Fibroblast of lung (primary cell): ENCODE results near the gene ALKBH6. TPM values are rescaled to one million over a fixed set of nuclear protein-coding genes. Genes with fewer than 3 reads are reported as not detected.

Source experiments
- DNase-seq, 2 donors: peaks; one replicate each; pipeline versions ENCODE4 v3.0.0 to v3.0.0-alpha.2; 2010; ENCODE audit warnings: low read depth in 2 of 2
- H2AFZ ChIP-seq: 2 replicates; pipeline ENCODE4 v1.5.1; 2012; ENCODE audit warnings: low read length, control low read depth, inconsistent platforms
- H3K27ac ChIP-seq: 2 replicates; pipeline ENCODE4 v1.5.1; 2011; ENCODE audit warnings: low read length, control low read depth; ENCODE audit not compliant: insufficient read depth
- H3K27me3 ChIP-seq: 2 replicates; pipeline ENCODE4 v1.5.1; 2011; ENCODE audit warnings: mild to moderate bottlenecking, low read length; ENCODE audit not compliant: control insufficient read depth, insufficient read depth
- H3K36me3 ChIP-seq: 2 replicates; pipeline ENCODE4 v1.5.1; 2011; ENCODE audit warnings: low read length; ENCODE audit not compliant: control insufficient read depth, insufficient read depth
- H3K4me1 ChIP-seq: 2 replicates; pipeline ENCODE4 v1.5.1; 2011; ENCODE audit warnings: low read length; ENCODE audit not compliant: control insufficient read depth, insufficient read depth; ENCODE audit errors: extremely low read depth
- H3K4me2 ChIP-seq: 2 replicates; pipeline ENCODE4 v1.5.1; 2011; ENCODE audit warnings: low read length, control low read depth; ENCODE audit not compliant: insufficient read depth; ENCODE audit errors: extremely low read depth
- H3K4me3 ChIP-seq, 4 experiments: fragments of 200-600 bp in 1 of 4; sonication (generic) in 1 of 4; replicated peaks in 1 of 4; 2 replicates each; pipeline ENCODE4 v1.5.1; 2011 to 2016; ENCODE audit warnings: low read length in 4 of 4, low read depth in 3 of 4, mild to moderate bottlenecking in 3 of 4, control low read depth in 2 of 4, inconsistent platforms in 1 of 4, mixed read lengths in 1 of 4; ENCODE audit not compliant: insufficient read depth in 1 of 4; ENCODE audit errors: control extremely low read depth in 1 of 4
- H3K79me2 ChIP-seq: 2 replicates; pipeline ENCODE4 v1.5.1; 2012; ENCODE audit warnings: mild to moderate bottlenecking, low read length, inconsistent platforms; ENCODE audit not compliant: control insufficient read depth, insufficient read depth
- H3K9ac ChIP-seq: 2 replicates; pipeline ENCODE4 v1.5.1; 2011; ENCODE audit warnings: mild to moderate bottlenecking, low read length, control low read depth; ENCODE audit not compliant: insufficient read depth
- H3K9me3 ChIP-seq: 2 replicates; pipeline ENCODE4 v1.5.1; 2012; ENCODE audit warnings: low read depth, low read length; ENCODE audit not compliant: control insufficient read depth, insufficient read depth
- H4K20me1 ChIP-seq: 2 replicates; pipeline ENCODE4 v1.5.1; 2011; ENCODE audit warnings: low read length; ENCODE audit not compliant: control insufficient read depth, insufficient read depth; ENCODE audit errors: extremely low read depth
- EZH2 ChIP-seq: IDR thresholded peaks from 2 replicates; pipeline ENCODE4 v1.5.1; 2012; ENCODE audit warnings: low read length, control low read depth, mild to moderate bottlenecking; ENCODE audit errors: missing control alignments
- polyA plus RNA-seq, 2 donors: library from polyadenylated mRNA; depleted of rRNA in 1 of 2; stranded (reverse) in 1 of 2; unstranded in 1 of 2; fragments of >200 nt; gene quantifications; 2 replicates each; pipeline ENCODE4 v1.2.1, GENCODE V29; 2011 to 2012; ENCODE audit warnings: missing spikeins in 1 of 2
- total RNA-seq: library from RNA; depleted of rRNA; stranded (reverse); fragments of >200 nt; gene quantifications from 2 replicates; pipeline ENCODE4 v1.2.1, GENCODE V29; 2014
- TF ChIP-seq, protein P1 (sequence below), 2 donors: IDR thresholded peaks in 1 of 2; conservative IDR thresholded peaks in 1 of 2; 1 replicate in 1 of 2; 2 replicates in 1 of 2; pipeline ENCODE4 v1.5.1; 2011 to 2012; ENCODE audit warnings: low read length in 2 of 2, control low read depth in 1 of 2, inconsistent platforms in 1 of 2, low read depth in 1 of 2, mild to moderate bottlenecking in 1 of 2

ALKBH6 gene
- total and polyA plus RNA-seq, 2 donors (not counting 1 experiment from before 2014, with no cell fraction given), result 19.5 to 20.1 TPM

DNA sequence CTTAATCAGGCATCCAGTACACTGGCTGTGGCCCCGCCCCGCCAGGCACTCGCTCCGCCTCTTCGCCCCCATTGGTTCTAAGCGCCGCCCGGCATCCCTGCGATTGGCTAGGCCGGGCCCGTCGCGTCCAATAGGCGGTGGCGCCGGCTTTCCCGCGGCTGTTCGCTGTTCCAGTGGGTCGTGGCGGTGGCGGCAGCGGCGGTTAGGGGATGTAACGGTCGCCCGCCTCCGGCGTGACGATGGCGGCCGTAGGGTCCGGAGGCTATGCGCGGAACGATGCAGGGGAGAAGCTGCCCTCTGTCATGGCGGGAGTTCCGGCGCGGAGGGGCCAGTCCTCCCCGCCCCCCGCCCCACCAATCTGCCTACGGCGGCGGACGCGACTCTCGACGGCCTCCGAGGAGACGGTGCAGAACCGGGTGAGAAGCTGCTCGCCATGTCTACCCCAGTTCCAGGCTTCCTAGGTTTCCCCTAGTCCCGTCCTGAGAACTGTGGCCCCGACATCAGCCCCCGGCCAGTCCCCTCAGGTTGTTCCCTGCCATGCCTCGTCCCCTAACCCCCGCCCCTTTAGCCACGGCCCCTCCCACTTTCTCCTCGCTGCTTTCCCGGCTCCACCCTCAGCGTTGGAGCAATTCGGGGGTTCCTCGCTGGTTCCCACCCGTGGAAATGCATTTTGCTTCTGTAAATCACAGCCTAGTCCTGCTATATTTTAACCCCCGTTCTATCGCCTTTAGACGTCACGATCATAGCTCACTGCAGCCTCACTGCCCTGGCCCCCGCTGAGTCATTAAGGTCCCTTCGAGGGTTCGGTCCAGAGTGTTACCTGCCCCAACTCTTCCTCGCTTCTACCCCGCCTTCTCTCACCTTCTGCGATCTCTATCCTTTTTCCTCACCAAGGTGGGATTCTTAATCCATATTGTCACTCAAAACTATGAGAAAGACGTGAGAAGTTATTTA is 41.0 kb upstream of the ALKBH6 start, which contains the start of gene WDR62:
Gene WDR62, plus strand, starts transcription at position 165 of the 954 bp plus-strand sequence. Its CDS starts 75 bp downstream, at position 240.
- Histone ChIP-seq H3K27ac (peak within 1 kb of the TSS; percentile 92), H3K4me3 (peak within 1 kb of the TSS; percentile 67 to 81 (median 78)), H4K20me1 (no peaks in the 10 kb centered on the region), H3K79me2 (peaks cover 28% of the 10 kb centered on the region), H3K36me3 (peaks cover under 1% of the 10 kb centered on the region), H3K9ac (peak within 1 kb of the TSS; percentile 71), H3K9me3 (no peaks in the 10 kb centered on the region), H3K4me1 (peaks cover 3% of the 10 kb centered on the region), H2AFZ (peak within 1 kb of the TSS; percentile 84), H3K27me3 (no peaks in the 10 kb centered on the region), H3K4me2 (peak within 1 kb of the TSS; percentile 98)
- TF ChIP-seq, protein P1, sequence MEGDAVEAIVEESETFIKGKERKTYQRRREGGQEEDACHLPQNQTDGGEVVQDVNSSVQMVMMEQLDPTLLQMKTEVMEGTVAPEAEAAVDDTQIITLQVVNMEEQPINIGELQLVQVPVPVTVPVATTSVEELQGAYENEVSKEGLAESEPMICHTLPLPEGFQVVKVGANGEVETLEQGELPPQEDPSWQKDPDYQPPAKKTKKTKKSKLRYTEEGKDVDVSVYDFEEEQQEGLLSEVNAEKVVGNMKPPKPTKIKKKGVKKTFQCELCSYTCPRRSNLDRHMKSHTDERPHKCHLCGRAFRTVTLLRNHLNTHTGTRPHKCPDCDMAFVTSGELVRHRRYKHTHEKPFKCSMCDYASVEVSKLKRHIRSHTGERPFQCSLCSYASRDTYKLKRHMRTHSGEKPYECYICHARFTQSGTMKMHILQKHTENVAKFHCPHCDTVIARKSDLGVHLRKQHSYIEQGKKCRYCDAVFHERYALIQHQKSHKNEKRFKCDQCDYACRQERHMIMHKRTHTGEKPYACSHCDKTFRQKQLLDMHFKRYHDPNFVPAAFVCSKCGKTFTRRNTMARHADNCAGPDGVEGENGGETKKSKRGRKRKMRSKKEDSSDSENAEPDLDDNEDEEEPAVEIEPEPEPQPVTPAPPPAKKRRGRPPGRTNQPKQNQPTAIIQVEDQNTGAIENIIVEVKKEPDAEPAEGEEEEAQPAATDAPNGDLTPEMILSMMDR (conservative IDR thresholded peaks at IDR 0.05 in 1 of 2, IDR thresholded peaks at IDR 0.05 in 1 of 2; ENCODE audit: low read depth in 1 of 2, low read length in 2 of 2), result no peak
- TF ChIP-seq EZH2, result no peak
- DNase-seq, result peak in 1 of 2 donors; percentile 87

DNA sequence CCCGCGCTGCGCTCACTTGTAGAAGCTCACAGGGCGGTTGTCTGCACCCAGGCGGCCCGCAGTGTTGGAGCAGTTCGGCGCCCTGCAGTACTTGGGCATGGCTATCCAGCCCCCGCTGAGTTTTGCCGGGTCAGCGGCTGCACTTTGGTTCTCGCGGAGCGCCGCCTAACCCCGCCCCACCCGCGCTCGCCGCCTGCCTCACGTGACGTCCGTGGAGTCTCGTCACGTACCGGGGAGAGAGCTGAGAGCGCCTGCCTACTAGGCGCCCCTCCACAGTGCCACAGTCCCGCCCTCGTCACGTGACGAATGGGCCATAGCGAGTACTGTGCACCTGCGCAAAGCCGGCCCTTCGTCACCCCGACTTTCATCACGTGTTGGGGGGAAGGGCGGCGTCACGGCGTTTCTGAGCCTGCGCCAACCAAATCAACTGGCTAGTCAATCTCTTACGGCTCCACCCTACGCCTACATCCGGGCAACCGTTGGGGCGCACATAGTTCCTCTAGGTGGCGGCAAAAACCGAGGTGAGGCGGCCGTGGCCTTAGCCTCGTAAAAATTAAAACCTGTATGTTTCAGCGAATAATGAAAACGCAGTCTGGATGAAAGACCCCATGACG is 40.2 kb upstream of the ALKBH6 start, which contains the start of gene THAP8:
Gene THAP8, minus strand, starts transcription at position 167 of the 614 bp plus-strand sequence. Its CDS starts 68 bp downstream, at position 99.
- Histone ChIP-seq H3K4me2 (peak within 1 kb of the TSS; percentile 98), H2AFZ (peak within 1 kb of the TSS; percentile 84), H4K20me1 (no peaks in the 10 kb centered on the region), H3K27ac (peak within 1 kb of the TSS; percentile 92), H3K36me3 (no peaks in the 10 kb centered on the region), H3K4me1 (peaks cover 3% of the 10 kb centered on the region), H3K9me3 (no peaks in the 10 kb centered on the region), H3K79me2 (peaks cover 28% of the 10 kb centered on the region), H3K27me3 (no peaks in the 10 kb centered on the region), H3K4me3 (peak within 1 kb of the TSS; percentile 67 to 81 (median 78)), H3K9ac (peak within 1 kb of the TSS; percentile 71)
- TF ChIP-seq EZH2, result no peak
- TF ChIP-seq, protein P1 (conservative IDR thresholded peaks at IDR 0.05 in 1 of 2, IDR thresholded peaks at IDR 0.05 in 1 of 2; ENCODE audit: low read depth in 1 of 2, low read length in 2 of 2), result peak; percentile 35 to 53
- peak; percentile 98 to 99 for DNase-seq

DNA sequence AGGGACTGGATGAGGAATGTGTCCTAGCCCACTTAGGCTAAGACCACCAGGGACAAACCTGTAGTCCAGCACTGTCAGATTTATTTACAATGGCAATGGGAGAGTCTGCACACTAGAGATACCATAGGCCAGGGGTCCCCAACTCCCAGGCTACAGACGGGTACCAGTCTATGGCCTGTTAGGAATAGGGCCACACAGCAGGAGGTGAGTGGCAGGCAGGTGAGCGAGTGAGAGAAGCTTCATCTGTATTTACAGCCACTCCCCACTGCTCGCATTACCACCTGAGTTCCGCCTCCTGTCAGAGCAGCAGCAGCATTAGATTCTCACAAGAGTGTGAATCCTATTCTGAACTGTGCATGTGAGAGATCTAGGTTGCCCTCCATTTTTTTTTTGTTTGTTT is 37.6 kb upstream of the ALKBH6 start:
- H3K79me2 ChIP-seq, result peaks cover 14% of the 10 kb centered on the region
- DNase-seq, result no peak
- no peak overlapping the region for H3K27ac ChIP-seq

More for the DNA sequence above, 37.6 kb upstream of the ALKBH6 start:
- H3K9ac ChIP-seq, result no peak overlapping the region
- no peaks in the 10 kb centered on the region for H3K27me3 ChIP-seq
- no peak overlapping the region for H3K4me2 ChIP-seq
- H2AFZ ChIP-seq, result no peak overlapping the region
- H3K4me1 ChIP-seq, result peaks cover 3% of the 10 kb centered on the region
- no peaks in the 10 kb centered on the region for H3K9me3 ChIP-seq
- no peaks in the 10 kb centered on the region for H3K36me3 ChIP-seq
- TF ChIP-seq EZH2, result no peak
- TF ChIP-seq, protein P1 (conservative IDR thresholded peaks at IDR 0.05 in 1 of 2, IDR thresholded peaks at IDR 0.05 in 1 of 2; ENCODE audit: low read depth in 1 of 2, low read length in 2 of 2), result no peak
- H4K20me1 ChIP-seq, result no peaks in the 10 kb centered on the region
- H3K4me3 ChIP-seq, result no peak overlapping the region
